ENCODE results near the gene GEN1.

The GEN1 gene

GRCh38 chr2:17798338-17798737 lies 44.4 kb downstream of the GEN1 start:
- no peak for TF ChIP-seq ZBTB7A (IDR thresholded peaks at IDR 0.05; ENCODE audit: low read depth)

GRCh38 chr2:17799301-17800120 lies 45.6 kb downstream of the GEN1 start:
- no peak for TF ChIP-seq YY1 (IDR thresholded peaks at IDR 0.05; ENCODE audit: low read depth)
- no peak for TF ChIP-seq USF1 (IDR thresholded peaks at IDR 0.05)
- no peak for TF ChIP-seq NFIC (IDR thresholded peaks at IDR 0.05)
- no peak for TF ChIP-seq TEAD4 (IDR thresholded peaks at IDR 0.05)
- no peak for TF ChIP-seq FOXM1 (IDR thresholded peaks at IDR 0.05; ENCODE audit: borderline replicate concordance, low read depth)
- no peak for TF ChIP-seq EP300 (IDR thresholded peaks at IDR 0.05; ENCODE audit: borderline replicate concordance)
- no peak for TF ChIP-seq CEBPB (IDR thresholded peaks at IDR 0.05)
- TF ChIP-seq EGR1 (IDR thresholded peaks at IDR 0.05): no peak
- TF ChIP-seq CREB1 (IDR thresholded peaks at IDR 0.05; ENCODE audit: low read depth): no peak
- no peak for TF ChIP-seq TCF12 (IDR thresholded peaks at IDR 0.05; ENCODE audit: low read depth)
- TF ChIP-seq MAX (IDR thresholded peaks at IDR 0.05): no peak
- no peak for TF ChIP-seq RAD21 (IDR thresholded peaks at IDR 0.05; ENCODE audit: low read depth)
- TF ChIP-seq TAF1 (IDR thresholded peaks at IDR 0.05; ENCODE audit: low read depth): no peak
- TF ChIP-seq ZBTB7A (IDR thresholded peaks at IDR 0.05; ENCODE audit: low read depth): no peak
- no peak for TF ChIP-seq REST (IDR thresholded peaks at IDR 0.05; ENCODE audit: low read depth)

GRCh38 chr2:17800219-17800618 lies 46.3 kb downstream of the GEN1 start:
- TF ChIP-seq REST (IDR thresholded peaks at IDR 0.05; ENCODE audit: low read depth) (no peak), FOXM1 (IDR thresholded peaks at IDR 0.05; ENCODE audit: borderline replicate concordance, low read depth) (no peak), RAD21 (IDR thresholded peaks at IDR 0.05; ENCODE audit: low read depth) (no peak), USF1 (IDR thresholded peaks at IDR 0.05) (no peak), NFIC (IDR thresholded peaks at IDR 0.05) (no peak), EP300 (IDR thresholded peaks at IDR 0.05; ENCODE audit: borderline replicate concordance) (no peak), TAF1 (IDR thresholded peaks at IDR 0.05; ENCODE audit: low read depth) (no peak), TEAD4 (IDR thresholded peaks at IDR 0.05) (no peak), MAX (IDR thresholded peaks at IDR 0.05) (no peak), CEBPB (IDR thresholded peaks at IDR 0.05) (no peak), CREB1 (IDR thresholded peaks at IDR 0.05; ENCODE audit: low read depth) (no peak), YY1 (IDR thresholded peaks at IDR 0.05; ENCODE audit: low read depth) (no peak), ZBTB7A (IDR thresholded peaks at IDR 0.05; ENCODE audit: low read depth) (no peak)

GRCh38 chr2:17800693-17801458 lies 46.9 kb downstream of the GEN1 start:
- no peak for TF ChIP-seq REST (IDR thresholded peaks at IDR 0.05; ENCODE audit: low read depth)
- TF ChIP-seq MAX (IDR thresholded peaks at IDR 0.05): no peak
- no peak for TF ChIP-seq ZBTB7A (IDR thresholded peaks at IDR 0.05; ENCODE audit: low read depth)
